Gastrocnemius medialis (tissue), 4 donors: ENCODE data around the gene FBLIM1. TPM values are rescaled to one million over a fixed set of nuclear protein-coding genes. Genes with fewer than 3 reads are reported as not detected.

Source experiments
- ATAC-seq, 2 donors: fragments of 150-250 bp; one replicate each; pipeline ENCODE4 v1.9.1; 2016
- DNase-seq, 2 donors: peaks; one replicate each; pipeline ENCODE4 v3.0.0-alpha.2; 2019
- H3K27ac ChIP-seq, 4 donors: fragments of 200-600 bp; sonication (generic); 1 replicate in 1 of 4; 2 replicates in 3 of 4; pipeline ENCODE4 v1.5.1; 2016 to 2018; ENCODE audit warnings: mild to moderate bottlenecking in 2 of 4, moderate library complexity in 1 of 4
- H3K27me3 ChIP-seq, 3 donors: fragments of 200-600 bp; sonication (generic) in 2 of 3; 1 replicate in 1 of 3; 2 replicates in 2 of 3; pipeline versions ENCODE4 v1.5.1 to v1.6.0; 2016 to 2019; ENCODE audit warnings: mild to moderate bottlenecking in 1 of 3, moderate library complexity in 1 of 3
- H3K36me3 ChIP-seq, 2 donors: fragments of 200-600 bp; sonication (generic) in 1 of 2; one replicate each; pipeline ENCODE4 v1.5.1; 2017 to 2018
- H3K4me1 ChIP-seq, 2 donors: fragments of 200-600 bp; sonication (generic) in 1 of 2; one replicate each; pipeline ENCODE4 v1.5.1; 2016 to 2017; ENCODE audit warnings: mild to moderate bottlenecking in 2 of 2
- H3K4me3 ChIP-seq, 4 donors: fragments of 200-600 bp; sonication (generic) in 3 of 4; 1 replicate in 1 of 4; 2 replicates in 3 of 4; pipeline ENCODE4 v1.5.1; 2016 to 2019; ENCODE audit warnings: mild to moderate bottlenecking in 2 of 4
- H3K9me3 ChIP-seq, 3 donors: fragments of 200-600 bp; sonication (generic) in 2 of 3; 1 replicate in 1 of 3; 2 replicates in 2 of 3; pipeline ENCODE4 v1.5.1; 2016 to 2019
- CTCF ChIP-seq, 5 experiments: fragments of 450-650 bp in 3 of 5; fragments of 200-600 bp in 2 of 5; sonication (generic) in 2 of 5; IDR thresholded peaks in 4 of 5; conservative IDR thresholded peaks in 1 of 5; 1 replicate in 4 of 5; 2 replicates in 1 of 5; pipeline ENCODE4 v1.5.1; 2016 to 2019; ENCODE audit warnings: antibody characterized with exemption in 5 of 5, mild to moderate bottlenecking in 3 of 5, moderate library complexity in 3 of 5
- POLR2A ChIP-seq, 2 donors: fragments of 450-650 bp; IDR thresholded peaks; one replicate each; pipeline ENCODE4 v1.6.1; 2017; ENCODE audit warnings: antibody characterized with exemption in 2 of 2, mild to moderate bottlenecking in 2 of 2, moderate library complexity in 2 of 2
- in situ Hi-C, 4 donors: fragments of 200-750 bp; cut with MboI; loops; one replicate each; pipeline versions ENCODE4 v1.15.0 to v1.8.0; 2017; ENCODE audit warnings: low sequenced_read_pairs in 4 of 4
- intact Hi-C: fragments of 100-400 bp; cut with DNase I; formaldehyde crosslinking; loops from one replicate; pipeline ENCODE4 v1.15.1; 2023; ENCODE audit warnings: low total_unique reads
- total RNA-seq, 4 donors: library from RNA; depleted of rRNA; stranded (reverse); fragments of >200 nt; gene quantifications; one replicate each; pipeline versions ENCODE4 v1.1.0 to v1.2.3, GENCODE V29; 2016

FBLIM1 gene
- total RNA-seq, 4 donors from 2014 or later, result 1.4 to 3.9 (median 3.8) TPM

DNA sequence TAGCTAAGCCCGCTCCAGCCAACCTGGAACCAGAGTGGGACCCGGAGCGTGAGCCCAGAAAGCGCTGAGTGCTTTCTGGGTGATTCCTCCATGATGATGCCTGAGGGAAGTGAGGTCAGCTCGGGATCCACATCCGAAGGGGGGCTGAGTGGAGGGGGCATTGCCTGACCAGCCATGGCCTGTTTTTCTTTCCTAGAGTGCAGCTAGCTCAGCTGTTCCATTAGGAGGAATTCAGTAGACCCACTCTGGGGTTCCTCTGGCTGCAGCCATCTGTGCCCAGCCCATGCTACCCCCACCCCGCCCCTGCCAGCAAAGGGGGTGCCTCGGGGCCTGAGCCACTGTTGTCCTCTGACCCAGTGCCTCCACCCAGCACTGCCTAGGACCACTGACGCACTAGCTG lies 32.1 kb upstream of the FBLIM1 start:
- peaks cover 0 to 73% of the 10 kb centered on the region in 2 donors for H3K36me3 ChIP-seq
- TF ChIP-seq CTCF (IDR thresholded peaks at IDR 0.05 in 4 of 5, conservative IDR thresholded peaks at IDR 0.05 in 1 of 5) (no peak), POLR2A (IDR thresholded peaks at IDR 0.05) (no peak)
- H3K4me1 ChIP-seq, result peaks cover 32 to 42% of the 10 kb centered on the region in 2 donors
- peak overlapping the region; percentile 90 to 96 (median 94) for H3K27ac ChIP-seq
- no peak for DNase-seq
- no peaks in the 10 kb centered on the region for H3K9me3 ChIP-seq
- no peaks in the 10 kb centered on the region for H3K27me3 ChIP-seq
- intact Hi-C loops, result no loop called here
- no peak overlapping the region for H3K4me3 ChIP-seq
- no peak for ATAC-seq
- in situ Hi-C loops, result loop anchor here in 1 of 4 donors (25.0 kb wide), 1 partner anchor 139 kb away; the partner anchor contains the start of gene AGMAT

GRCh38 chr1:15727021-15727420 lies 31.6 kb upstream of the FBLIM1 start:
- Histone ChIP-seq H3K4me1 (peaks cover 32 to 37% of the 10 kb centered on the region in 2 donors), H3K27me3 (no peaks in the 10 kb centered on the region), H3K4me3 (no peak overlapping the region), H3K9me3 (no peaks in the 10 kb centered on the region), H3K36me3 (peaks cover 0 to 73% of the 10 kb centered on the region in 2 donors), H3K27ac (peak overlapping the region; percentile 90 to 96 (median 94))
- TF ChIP-seq POLR2A (IDR thresholded peaks at IDR 0.05), result no peak
- TF ChIP-seq CTCF (IDR thresholded peaks at IDR 0.05 in 4 of 5, conservative IDR thresholded peaks at IDR 0.05 in 1 of 5), result no peak
- ATAC-seq (peak in 1 of 2 donors; percentile 10), DNase-seq (no peak)
- intact Hi-C loops, result no loop called here
- in situ Hi-C loops, result loop anchor here in 1 of 4 donors (25.0 kb wide), 1 partner anchor 140 kb away; the partner anchor contains the start of gene AGMAT

DNA sequence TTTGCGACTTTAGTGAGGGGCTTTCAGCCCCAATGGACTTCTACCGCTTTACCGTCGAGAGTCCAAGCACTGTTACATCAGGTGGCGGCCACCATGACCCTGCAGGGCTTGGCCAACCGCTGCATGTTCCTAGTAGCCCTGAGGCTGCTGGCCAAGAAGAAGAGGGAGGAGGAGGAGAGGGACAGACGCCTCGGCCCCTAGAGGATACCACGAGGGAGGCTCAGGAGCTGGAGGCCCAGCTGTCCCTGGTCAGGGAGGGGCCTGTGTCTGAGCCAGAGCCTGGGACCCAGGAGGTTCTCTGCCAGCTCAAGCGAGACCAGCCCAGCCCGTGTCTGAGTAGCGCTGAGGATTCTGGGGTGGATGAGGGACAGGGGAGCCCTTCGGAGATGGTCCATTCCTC lies 31.2 kb upstream of the FBLIM1 start:
- peak; percentile 63 to 89 for DNase-seq
- H3K9me3 ChIP-seq, result no peaks in the 10 kb centered on the region
- H3K4me3 ChIP-seq, result no peak overlapping the region
- ATAC-seq, result peak in 1 of 2 donors; percentile 51
- peaks cover 0 to 78% of the 10 kb centered on the region in 2 donors for H3K36me3 ChIP-seq
- no peak for TF ChIP-seq CTCF (IDR thresholded peaks at IDR 0.05 in 4 of 5, conservative IDR thresholded peaks at IDR 0.05 in 1 of 5)
- no peak for TF ChIP-seq POLR2A (IDR thresholded peaks at IDR 0.05)
- H3K4me1 ChIP-seq, result peaks cover 32 to 33% of the 10 kb centered on the region in 2 donors
- H3K27me3 ChIP-seq, result no peaks in the 10 kb centered on the region
- intact Hi-C loops (no loop called here), in situ Hi-C loops (loop anchor here in 1 of 4 donors (25.0 kb wide), 1 partner anchor 140 kb away; the partner anchor contains the start of gene AGMAT)
- H3K27ac ChIP-seq, result peak overlapping the region; percentile 90 to 96 (median 94)

- peak; percentile 83 to 92 for DNase-seq
- intact Hi-C loops, result no loop called here
- Histone ChIP-seq H3K9me3 (no peaks in the 10 kb centered on the region), H3K4me1 (peaks cover 26 to 27% of the 10 kb centered on the region in 2 donors), H3K36me3 (peaks cover 0 to 83% of the 10 kb centered on the region in 2 donors), H3K27me3 (no peaks in the 10 kb centered on the region), H3K4me3 (no peak overlapping the region), H3K27ac (peak overlapping the region; percentile 90 to 96 (median 94))
- TF ChIP-seq POLR2A (IDR thresholded peaks at IDR 0.05) (peak; percentile 31 to 59), CTCF (IDR thresholded peaks at IDR 0.05 in 4 of 5, conservative IDR thresholded peaks at IDR 0.05 in 1 of 5) (peak in 3 of 5 experiments; percentile 18 to 52 (median 32))
- in situ Hi-C loops, result loop anchor here in 1 of 4 donors (25.0 kb wide), 1 partner anchor 141 kb away; the partner anchor contains the start of gene AGMAT
- ATAC-seq, result peak; percentile 79 to 80
These were observed 30.6 kb upstream of the FBLIM1 start for GRCh38 chr1:15727866-15728534.
